Activated B cell treated with CpG ODN at 0.5 μM for 24 hours (primary cell): ENCODE results near the gene USP47. TPM values are rescaled to one million over a fixed set of nuclear protein-coding genes. Genes with fewer than 3 reads are reported as not detected.

ENCODE experiments used
- ATAC-seq: fragments of 200-7000 bp; cut with Tn5 transposase; one replicate; pipeline ENCODE4 v1.10.0; 2021; ENCODE audit warnings: low read depth, mild to moderate bottlenecking, moderate library complexity
- CTCF ChIA-PET: fragments of 350-600 bp; sonication (Branson Sonifier 250); formaldehyde crosslinking; loops from one replicate; lab custom pipeline; 2021; ENCODE audit warnings: antibody characterized with exemption; lab: Charles Lee
- POLR2A ChIA-PET: fragments of 350-600 bp; sonication (Branson Sonifier 250); formaldehyde crosslinking; loops from one replicate; lab custom pipeline; 2021; ENCODE audit warnings: antibody characterized with exemption; lab: Charles Lee
- DNase-seq: peaks from one replicate; pipeline ENCODE4 v3.0.0; 2022
- H3K27ac Mint-ChIP-seq: one replicate; pipeline ENCODE4 v1.8.0; 2020; ENCODE audit warnings: mixed read lengths
- H3K27me3 Mint-ChIP-seq: one replicate; pipeline ENCODE4 v1.8.0; 2021; ENCODE audit warnings: mixed read lengths
- H3K36me3 Mint-ChIP-seq: one replicate; pipeline ENCODE4 v1.8.0; 2021; ENCODE audit warnings: low read depth, mixed read lengths
- H3K4me1 Mint-ChIP-seq: one replicate; pipeline ENCODE4 v1.8.0; 2021; ENCODE audit warnings: mixed read lengths
- H3K4me3 Mint-ChIP-seq: one replicate; pipeline ENCODE4 v1.8.0; 2020; ENCODE audit warnings: mild to moderate bottlenecking, mixed read lengths
- H3K9me3 Mint-ChIP-seq: one replicate; pipeline ENCODE4 v1.8.0; 2020; ENCODE audit warnings: mixed read lengths
- intact Hi-C: fragments of 100-400 bp; cut with micrococcal nuclease; formaldehyde crosslinking; loops from one replicate; pipeline ENCODE4 v1.15.1; 2024
- total RNA-seq: library from RNA; stranded (reverse); gene quantifications from 2 replicates; pipeline ENCODE4 v1.2.3, GENCODE V29; 2022
- TF ChIP-seq, protein P1 (sequence below): fragments of 200-600 bp; IDR thresholded peaks from one replicate; pipeline ENCODE4 v1.8.0; 2022; ENCODE audit warnings: antibody characterized with exemption, mild to moderate bottlenecking

Gene USP47
- total RNA-seq, 1 donor from 2014 or later, result 48.5 TPM

DNA sequence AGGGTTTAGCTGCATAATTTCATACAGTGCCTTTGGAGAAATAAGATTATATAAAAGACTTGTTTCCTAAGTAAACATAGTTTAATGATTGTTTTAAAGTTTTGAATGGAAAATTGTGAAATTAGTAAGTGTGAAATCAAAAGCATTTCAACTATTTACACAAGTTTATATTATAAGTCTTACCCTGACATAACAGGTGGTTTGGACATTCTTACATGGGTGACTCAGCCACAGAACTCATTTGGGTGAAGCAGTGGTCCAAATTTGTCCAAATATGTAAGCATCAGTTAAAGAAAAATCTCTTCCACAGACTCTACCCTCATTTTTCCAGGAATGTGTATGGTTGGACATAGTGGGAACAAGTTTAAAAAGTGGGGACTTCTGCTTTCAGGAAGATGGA is 68.0 kb downstream of the USP47 start:
- intact Hi-C loops, result no loop called here
- H3K27ac Mint-ChIP-seq, result no peak overlapping the region
- H3K36me3 Mint-ChIP-seq, result peaks cover 56% of the 10 kb centered on the region
- ChIA-PET POLR2A (no interaction called here), CTCF (interaction anchor here (1.2 kb wide), 1 partner anchor 112 kb away, joined by 4 read pairs; no protein-coding TSS in a partner anchor)
- DNase-seq, result no peak
- no peak for ATAC-seq
- TF ChIP-seq, protein P1, sequence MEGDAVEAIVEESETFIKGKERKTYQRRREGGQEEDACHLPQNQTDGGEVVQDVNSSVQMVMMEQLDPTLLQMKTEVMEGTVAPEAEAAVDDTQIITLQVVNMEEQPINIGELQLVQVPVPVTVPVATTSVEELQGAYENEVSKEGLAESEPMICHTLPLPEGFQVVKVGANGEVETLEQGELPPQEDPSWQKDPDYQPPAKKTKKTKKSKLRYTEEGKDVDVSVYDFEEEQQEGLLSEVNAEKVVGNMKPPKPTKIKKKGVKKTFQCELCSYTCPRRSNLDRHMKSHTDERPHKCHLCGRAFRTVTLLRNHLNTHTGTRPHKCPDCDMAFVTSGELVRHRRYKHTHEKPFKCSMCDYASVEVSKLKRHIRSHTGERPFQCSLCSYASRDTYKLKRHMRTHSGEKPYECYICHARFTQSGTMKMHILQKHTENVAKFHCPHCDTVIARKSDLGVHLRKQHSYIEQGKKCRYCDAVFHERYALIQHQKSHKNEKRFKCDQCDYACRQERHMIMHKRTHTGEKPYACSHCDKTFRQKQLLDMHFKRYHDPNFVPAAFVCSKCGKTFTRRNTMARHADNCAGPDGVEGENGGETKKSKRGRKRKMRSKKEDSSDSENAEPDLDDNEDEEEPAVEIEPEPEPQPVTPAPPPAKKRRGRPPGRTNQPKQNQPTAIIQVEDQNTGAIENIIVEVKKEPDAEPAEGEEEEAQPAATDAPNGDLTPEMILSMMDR, result no peak
- H3K27me3 Mint-ChIP-seq, result no peaks in the 10 kb centered on the region
- H3K9me3 Mint-ChIP-seq, result no peaks in the 10 kb centered on the region
- no peak overlapping the region for H3K4me3 Mint-ChIP-seq
- no peaks in the 10 kb centered on the region for H3K4me1 Mint-ChIP-seq

DNA sequence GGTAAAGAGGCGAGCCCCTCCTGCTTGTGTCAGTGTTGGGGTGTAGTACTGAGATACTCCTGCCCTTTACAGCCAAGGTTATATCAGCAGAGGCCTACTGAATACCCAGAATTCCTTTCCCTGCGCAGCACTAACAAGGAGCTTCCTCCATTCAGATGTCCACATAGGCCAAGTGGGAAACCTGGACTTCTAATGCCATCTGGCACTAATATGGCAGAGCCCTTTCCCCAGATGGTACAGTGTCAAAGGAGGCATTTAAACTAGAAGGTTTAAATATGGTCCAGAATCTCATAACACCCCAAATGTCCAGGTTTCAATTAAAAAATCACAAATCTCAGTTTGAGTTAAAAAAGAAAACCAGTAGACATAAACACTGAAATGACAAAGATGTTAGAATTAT is 68.8 kb downstream of the USP47 start:
- H3K9me3 Mint-ChIP-seq, result no peaks in the 10 kb centered on the region
- TF ChIP-seq, protein P1, result no peak
- H3K4me1 Mint-ChIP-seq, result no peaks in the 10 kb centered on the region
- intact Hi-C loops, result no loop called here
- POLR2A ChIA-PET, result no interaction called here
- H3K27me3 Mint-ChIP-seq, result no peaks in the 10 kb centered on the region
- no peak overlapping the region for H3K4me3 Mint-ChIP-seq
- CTCF ChIA-PET, result no interaction called here
- DNase-seq, result no peak
- no peak overlapping the region for H3K27ac Mint-ChIP-seq
- H3K36me3 Mint-ChIP-seq, result peaks cover 57% of the 10 kb centered on the region
- ATAC-seq, result no peak

DNA sequence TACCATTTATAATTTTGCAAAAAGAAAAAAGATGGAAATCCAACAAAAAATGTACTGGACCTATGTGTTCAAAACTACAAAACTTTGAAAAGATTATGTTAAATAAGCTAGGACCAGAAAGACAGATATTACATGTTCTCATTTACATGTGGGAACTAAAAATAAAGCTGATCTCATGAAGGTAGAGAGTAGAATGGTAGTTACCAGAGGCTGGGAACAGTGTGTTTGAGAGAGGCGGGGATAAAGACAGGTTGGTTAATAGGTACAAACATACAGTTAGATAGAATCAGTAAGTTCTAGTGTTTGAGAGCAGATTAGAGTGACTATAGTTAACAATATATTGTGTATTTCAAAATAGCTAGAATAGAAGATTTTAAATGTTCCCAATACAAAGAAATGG is 71.6 kb downstream of the USP47 start:
- no peak for ATAC-seq
- Mint-ChIP-seq H3K36me3 (peaks cover 46% of the 10 kb centered on the region), H3K4me1 (no peaks in the 10 kb centered on the region), H3K9me3 (no peaks in the 10 kb centered on the region), H3K27ac (no peak overlapping the region), H3K4me3 (no peak overlapping the region), H3K27me3 (no peaks in the 10 kb centered on the region)
- CTCF ChIA-PET, result no interaction called here
- TF ChIP-seq, protein P1, result no peak
- intact Hi-C loops, result no loop called here
- no peak for DNase-seq
- POLR2A ChIA-PET, result no interaction called here

DNA sequence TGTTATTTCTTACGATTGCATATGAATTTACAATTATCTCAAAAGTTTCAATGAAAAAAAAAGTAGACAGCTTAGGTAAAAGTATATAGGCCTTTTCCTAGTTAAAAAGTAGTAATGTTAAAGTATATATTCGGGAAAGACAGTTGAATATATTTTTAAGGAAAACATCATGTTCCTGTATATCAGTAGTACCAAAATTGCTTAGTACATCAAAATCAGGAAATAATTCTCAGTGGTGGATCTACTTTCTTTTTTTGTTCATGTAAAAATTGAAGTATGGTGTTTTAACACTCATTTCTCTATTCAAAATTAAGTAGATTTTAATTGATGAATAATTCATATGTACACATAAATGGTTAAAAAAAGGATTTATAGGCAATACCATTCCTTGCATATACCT is 73.9 kb downstream of the USP47 start:
- intact Hi-C loops, result no loop called here
- H3K27me3 Mint-ChIP-seq, result no peaks in the 10 kb centered on the region
- H3K27ac Mint-ChIP-seq, result no peak overlapping the region
- ATAC-seq (no peak), DNase-seq (no peak)
- peaks cover 37% of the 10 kb centered on the region for H3K36me3 Mint-ChIP-seq
- ChIA-PET POLR2A (no interaction called here), CTCF (no interaction called here)
- no peaks in the 10 kb centered on the region for H3K4me1 Mint-ChIP-seq
- H3K4me3 Mint-ChIP-seq, result no peak overlapping the region
- no peaks in the 10 kb centered on the region for H3K9me3 Mint-ChIP-seq
- TF ChIP-seq, protein P1, result no peak

DNA sequence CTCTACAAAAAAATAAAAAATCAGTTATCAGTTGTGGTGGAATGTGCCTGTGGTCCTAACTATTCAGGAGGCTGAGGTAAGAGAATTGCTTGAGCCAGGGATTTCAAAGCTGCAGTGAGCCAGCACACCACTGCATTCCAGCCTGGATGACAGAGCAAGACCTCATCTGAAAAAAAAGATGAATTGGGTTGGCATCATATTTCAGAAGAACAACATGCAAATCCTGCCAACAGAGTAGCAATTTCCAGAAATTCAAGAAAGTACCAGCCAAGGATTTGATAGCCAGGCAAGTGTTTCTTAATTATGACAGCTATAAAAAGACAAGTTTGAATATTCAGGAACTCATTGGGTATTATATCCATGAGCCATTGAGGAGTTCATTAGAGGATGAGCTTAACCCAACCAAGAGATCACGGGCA is 75.2 kb downstream of the USP47 start:
- intact Hi-C loops, result no loop called here
- no peaks in the 10 kb centered on the region for H3K27me3 Mint-ChIP-seq
- no peak overlapping the region for H3K4me3 Mint-ChIP-seq
- ChIA-PET CTCF (no interaction called here), POLR2A (no interaction called here)
- no peaks in the 10 kb centered on the region for H3K4me1 Mint-ChIP-seq
- H3K36me3 Mint-ChIP-seq, result peaks cover 28% of the 10 kb centered on the region
- H3K27ac Mint-ChIP-seq, result no peak overlapping the region
- DNase-seq (no peak), ATAC-seq (no peak)
- TF ChIP-seq, protein P1, result no peak
- H3K9me3 Mint-ChIP-seq, result no peaks in the 10 kb centered on the region
